ENCODE data around the gene GLI3.

- no peak for TF ChIP-seq POLR2AphosphoS2 (conservative IDR thresholded peaks at IDR 0.05; ENCODE audit: low read length)
- TF ChIP-seq CHD2 (IDR thresholded peaks at IDR 0.05; ENCODE audit: low read length, partially characterized antibody) = no peak
- no peak for TF ChIP-seq REST (IDR thresholded peaks at IDR 0.05)
- no peak for TF ChIP-seq RAD21 (conservative IDR thresholded peaks at IDR 0.05 in 1 of 2, IDR thresholded peaks at IDR 0.05 in 1 of 2)
- TF ChIP-seq POLR2A (IDR thresholded peaks at IDR 0.05; ENCODE audit: low read length) = no peak
Observed at GRCh38 chr7:42197451-42197850, 39.6 kb downstream of the GLI3 start.
